PC-3 (cell line): Measurements from ENCODE around the gene TSGA10.

Experiments
- EZH2 ChIP-seq: fragments of 300-600 bp; sonication (generic); IDR thresholded peaks from one replicate; pipeline ENCODE4 v1.6.1; 2017; ENCODE audit warnings: antibody characterized with exemption, mild to moderate bottlenecking, low read length; ENCODE audit not compliant: unreplicated experiment
- EZH2phosphoT487 ChIP-seq: fragments of 300-600 bp; sonication (generic); IDR thresholded peaks from 2 replicates; pipeline ENCODE4 v1.6.1; 2018; ENCODE audit warnings: mild to moderate bottlenecking, antibody characterized with exemption, low read length, borderline replicate concordance
- TF ChIP-seq, protein P1 (sequence below): fragments of 300-600 bp; sonication (generic); conservative IDR thresholded peaks from 2 replicates; pipeline ENCODE4 v1.5.1; 2017; ENCODE audit warnings: antibody characterized with exemption, low read depth, mild to moderate bottlenecking, low read length

GRCh38 chr2:99139003-99139402, 15.7 kb downstream of the TSGA10 start:
- TF ChIP-seq, protein P1, sequence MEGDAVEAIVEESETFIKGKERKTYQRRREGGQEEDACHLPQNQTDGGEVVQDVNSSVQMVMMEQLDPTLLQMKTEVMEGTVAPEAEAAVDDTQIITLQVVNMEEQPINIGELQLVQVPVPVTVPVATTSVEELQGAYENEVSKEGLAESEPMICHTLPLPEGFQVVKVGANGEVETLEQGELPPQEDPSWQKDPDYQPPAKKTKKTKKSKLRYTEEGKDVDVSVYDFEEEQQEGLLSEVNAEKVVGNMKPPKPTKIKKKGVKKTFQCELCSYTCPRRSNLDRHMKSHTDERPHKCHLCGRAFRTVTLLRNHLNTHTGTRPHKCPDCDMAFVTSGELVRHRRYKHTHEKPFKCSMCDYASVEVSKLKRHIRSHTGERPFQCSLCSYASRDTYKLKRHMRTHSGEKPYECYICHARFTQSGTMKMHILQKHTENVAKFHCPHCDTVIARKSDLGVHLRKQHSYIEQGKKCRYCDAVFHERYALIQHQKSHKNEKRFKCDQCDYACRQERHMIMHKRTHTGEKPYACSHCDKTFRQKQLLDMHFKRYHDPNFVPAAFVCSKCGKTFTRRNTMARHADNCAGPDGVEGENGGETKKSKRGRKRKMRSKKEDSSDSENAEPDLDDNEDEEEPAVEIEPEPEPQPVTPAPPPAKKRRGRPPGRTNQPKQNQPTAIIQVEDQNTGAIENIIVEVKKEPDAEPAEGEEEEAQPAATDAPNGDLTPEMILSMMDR, result no peak
- TF ChIP-seq EZH2 (no peak), EZH2phosphoT487 (no peak)
